Stimulated activated CD8-positive, alpha-beta memory T cell treated with anti-CD3 and anti-CD28 coated beads, Interleukin-2, amount 100 ng/mL, for 48 hours (primary cell): ENCODE measurements around the gene GPR132.
"Not testable (repeated sequence)": the region's sequence is repeated elsewhere in the genome, so short reads cannot be mapped to it uniquely, and the experiment has no call there.

Experiments
- DNase-seq, 2 donors: peaks; one replicate each; pipeline ENCODE4 v3.0.0-alpha.2; 2020; ENCODE audit warnings: low read depth in 2 of 2

Gene GPR132

GRCh38 chr14:105075379-105076295 lies 10.4 kb upstream of the GPR132 start:
- no peak for DNase-seq

- no peak for DNase-seq
Observed at GRCh38 chr14:105074601-105075053, 9.4 kb upstream of the GPR132 start.

GRCh38 chr14:105073720-105074600 lies 8.7 kb upstream of the GPR132 start:
- no peak for DNase-seq

- no peak for DNase-seq
Observed at GRCh38 chr14:105072892-105073719, 7.9 kb upstream of the GPR132 start.

- DNase-seq = no peak
Observed at GRCh38 chr14:105072381-105072861, 7.2 kb upstream of the GPR132 start.

GRCh38 chr14:105071942-105072341 lies 6.7 kb upstream of the GPR132 start:
- no peak for DNase-seq

GRCh38 chr14:105071326-105071725 lies 6.1 kb upstream of the GPR132 start:
- no peak for DNase-seq

- DNase-seq = peak in 1 of 2 donors; percentile 54
Observed at GRCh38 chr14:105070760-105071137, 5.5 kb upstream of the GPR132 start.

GRCh38 chr14:105069871-105070759 lies 4.9 kb upstream of the GPR132 start:
- peak; percentile 40 to 65 for DNase-seq

- DNase-seq = no peak
Observed at GRCh38 chr14:105069522-105069870, 4.3 kb upstream of the GPR132 start.

GRCh38 chr14:105068818-105069217 lies 3.6 kb upstream of the GPR132 start:
- DNase-seq = no peak

GRCh38 chr14:105067969-105068301 lies 2.7 kb upstream of the GPR132 start:
- DNase-seq = no peak

- DNase-seq = peak; percentile 52 to 67
Observed at GRCh38 chr14:105067140-105067968, 2.1 kb upstream of the GPR132 start.

- DNase-seq = no peak
Observed at GRCh38 chr14:105066240-105067071, 1.2 kb upstream of the GPR132 start.

GRCh38 chr14:105064721-105065143 lies 498 bp downstream of the GPR132 start:
- no peak for DNase-seq

- DNase-seq = no peak
Observed at GRCh38 chr14:105064001-105064400, 1.2 kb downstream of the GPR132 start.

- not testable (repeated sequence) for DNase-seq
Observed at GRCh38 chr14:105063506-105063905, 1.7 kb downstream of the GPR132 start.

GRCh38 chr14:105063056-105063455 lies 2.2 kb downstream of the GPR132 start:
- no peak for DNase-seq

- DNase-seq = no peak
Observed at GRCh38 chr14:105062048-105062433, 3.2 kb downstream of the GPR132 start.
